Neural progenitor cell (in vitro differentiated cells): ENCODE data around the gene NCS1.

ENCODE experiments used
- CTCF ChIP-seq: fragments of 200-600 bp; sonication (generic); IDR thresholded peaks from 2 replicates; pipeline ENCODE4 v1.5.1; 2017; ENCODE audit warnings: antibody characterized with exemption, mild to moderate bottlenecking
- EZH2 ChIP-seq: fragments of 200-600 bp; sonication (generic); IDR thresholded peaks from 2 replicates; pipeline ENCODE4 v1.6.1; 2017; ENCODE audit warnings: antibody characterized with exemption, mild to moderate bottlenecking, moderate library complexity

GRCh38 chr9:130143958-130144366 lies 28.2 kb upstream of the NCS1 start:
- TF ChIP-seq CTCF: no peak
- no peak for TF ChIP-seq EZH2
